Lung (tissue), 12 donors: ENCODE data around the gene CST11. TPM values are rescaled to one million over a fixed set of nuclear protein-coding genes. Genes with fewer than 3 reads are reported as not detected.

ENCODE experiments used
- ATAC-seq: fragments of 200-7000 bp; cut with Tn5 transposase; one replicate; pipeline ENCODE4 v1.9.1; 2020; ENCODE audit warnings: moderate number of reproducible peaks; ENCODE audit not compliant: insufficient read depth, low FRiP score
- DNase-seq, 3 donors: peaks; one replicate each; pipeline ENCODE4 v3.0.0-alpha.2; 2013 to 2017
- H3K27ac ChIP-seq, 2 donors: one replicate each; pipeline ENCODE4 v1.5.1; 2013; ENCODE audit warnings: mild to moderate bottlenecking in 2 of 2, moderate library complexity in 2 of 2, control low read depth in 1 of 2, inconsistent platforms in 1 of 2, low read depth in 1 of 2, low read length in 1 of 2
- H3K27me3 ChIP-seq, 3 donors: one replicate each; pipeline ENCODE4 v1.5.1; 2013; ENCODE audit warnings: low read length in 2 of 3; ENCODE audit not compliant: control insufficient read depth in 3 of 3, insufficient read depth in 3 of 3
- H3K36me3 ChIP-seq, 4 donors: one replicate each; pipeline ENCODE4 v1.5.1; 2013; ENCODE audit warnings: low read length in 4 of 4, mild to moderate bottlenecking in 1 of 4, moderate library complexity in 1 of 4; ENCODE audit not compliant: control insufficient read depth in 4 of 4, insufficient read depth in 4 of 4
- H3K4me1 ChIP-seq, 5 donors: one replicate each; pipeline ENCODE4 v1.5.1; 2013; ENCODE audit warnings: low read length in 5 of 5, mild to moderate bottlenecking in 2 of 5, moderate library complexity in 1 of 5; ENCODE audit not compliant: control insufficient read depth in 5 of 5, insufficient read depth in 5 of 5
- H3K4me3 ChIP-seq: one replicate; pipeline ENCODE4 v1.5.1; 2013; ENCODE audit warnings: mild to moderate bottlenecking, control low read depth, moderate library complexity
- H3K9ac ChIP-seq, 2 donors: one replicate each; pipeline ENCODE4 v1.5.1; 2013; ENCODE audit warnings: low read length in 2 of 2, control low read depth in 1 of 2; ENCODE audit not compliant: insufficient read depth in 1 of 2
- H3K9me3 ChIP-seq, 4 donors: one replicate each; pipeline ENCODE4 v1.5.1; 2013; ENCODE audit warnings: low read length in 3 of 4, mild to moderate bottlenecking in 1 of 4, moderate library complexity in 1 of 4; ENCODE audit not compliant: control insufficient read depth in 4 of 4, insufficient read depth in 3 of 4
- WGBS, 2 donors: extraction: QIAGEN DNeasy Blood & Tissue Kit; methylation state at CpG; one replicate each; pipeline ENCODE4 v1.1.7; 2013; 5-methylcytosine and 5-hydroxymethylcytosine counted together
- polyA plus RNA-seq, 2 donors: library from polyadenylated mRNA; stranded (reverse); fragments of 200-250 nt; gene quantifications; one replicate each; pipeline ENCODE4 v1.2.1, GENCODE V29; 2013
- total RNA-seq, 2 donors: library from RNA; depleted of rRNA in 1 of 2; stranded (reverse); fragments of >200 nt in 1 of 2; gene quantifications; one replicate each; pipeline ENCODE4 v1.2.1, GENCODE V29; 2014 to 2021
- TF ChIP-seq, protein P1 (sequence below): IDR thresholded peaks from 2 replicates; pipeline ENCODE4 v1.5.1; 2012; ENCODE audit warnings: mild to moderate bottlenecking; ENCODE audit errors: control extremely low read depth, extremely low read depth
- donor health status: control.
- donor health status: control.
- donor health status: Bipolar disorder and iron deficiency.
- donor health status: healthy.
- donor health status: DM: yes; HTN: yes; CAD: no.

CST11 gene
- total and polyA plus RNA-seq, 4 donors = not detected

DNA sequence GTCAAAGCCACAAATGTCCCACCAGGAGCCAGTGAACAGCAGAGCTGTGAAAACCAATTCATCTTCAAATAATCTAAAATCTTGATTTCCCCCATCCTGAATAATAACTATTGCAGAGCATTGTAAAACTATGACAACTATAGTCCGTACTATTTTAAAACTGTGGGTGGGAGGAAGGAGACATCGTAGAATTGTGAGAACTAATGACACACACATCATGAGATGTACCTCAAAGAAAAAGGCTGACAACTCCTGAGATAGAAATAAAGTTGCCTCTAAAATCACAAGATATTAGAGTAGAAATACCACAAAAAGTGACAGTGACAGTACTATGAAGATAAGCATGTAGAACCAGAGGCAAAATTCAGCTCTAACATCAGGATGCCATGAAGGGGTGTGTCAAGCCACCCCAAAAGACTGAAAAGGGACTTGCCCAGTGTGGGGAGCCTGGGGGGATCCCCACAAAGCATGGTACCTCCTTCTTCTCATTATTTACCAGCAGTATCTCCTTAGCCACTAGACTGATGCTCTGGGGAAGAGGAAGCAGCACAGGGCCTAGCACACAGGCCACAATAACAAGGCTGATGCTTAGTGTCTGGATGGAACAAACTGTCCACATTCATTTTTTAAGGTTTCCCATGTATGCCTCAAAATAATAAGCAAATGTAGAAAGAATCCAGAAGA lies 44.8 kb downstream of the CST11 start:
- Histone ChIP-seq H3K36me3 (peaks cover 0 to 2% (median 0%) of the 10 kb centered on the region in 4 donors), H3K4me1 (peaks cover 0 to 31% (median 8%) of the 10 kb centered on the region in 5 donors), H3K27ac (no peak overlapping the region), H3K4me3 (no peak overlapping the region), H3K27me3 (no peaks in the 10 kb centered on the region), H3K9ac (no peak overlapping the region), H3K9me3 (no peaks in the 10 kb centered on the region)
- 89 to 98% methylated on average over 2 of the region's 2 CpGs for WGBS, 2 donors
- DNase-seq (no peak), ATAC-seq (no peak)
- TF ChIP-seq, protein P1, sequence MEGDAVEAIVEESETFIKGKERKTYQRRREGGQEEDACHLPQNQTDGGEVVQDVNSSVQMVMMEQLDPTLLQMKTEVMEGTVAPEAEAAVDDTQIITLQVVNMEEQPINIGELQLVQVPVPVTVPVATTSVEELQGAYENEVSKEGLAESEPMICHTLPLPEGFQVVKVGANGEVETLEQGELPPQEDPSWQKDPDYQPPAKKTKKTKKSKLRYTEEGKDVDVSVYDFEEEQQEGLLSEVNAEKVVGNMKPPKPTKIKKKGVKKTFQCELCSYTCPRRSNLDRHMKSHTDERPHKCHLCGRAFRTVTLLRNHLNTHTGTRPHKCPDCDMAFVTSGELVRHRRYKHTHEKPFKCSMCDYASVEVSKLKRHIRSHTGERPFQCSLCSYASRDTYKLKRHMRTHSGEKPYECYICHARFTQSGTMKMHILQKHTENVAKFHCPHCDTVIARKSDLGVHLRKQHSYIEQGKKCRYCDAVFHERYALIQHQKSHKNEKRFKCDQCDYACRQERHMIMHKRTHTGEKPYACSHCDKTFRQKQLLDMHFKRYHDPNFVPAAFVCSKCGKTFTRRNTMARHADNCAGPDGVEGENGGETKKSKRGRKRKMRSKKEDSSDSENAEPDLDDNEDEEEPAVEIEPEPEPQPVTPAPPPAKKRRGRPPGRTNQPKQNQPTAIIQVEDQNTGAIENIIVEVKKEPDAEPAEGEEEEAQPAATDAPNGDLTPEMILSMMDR = no peak

DNA sequence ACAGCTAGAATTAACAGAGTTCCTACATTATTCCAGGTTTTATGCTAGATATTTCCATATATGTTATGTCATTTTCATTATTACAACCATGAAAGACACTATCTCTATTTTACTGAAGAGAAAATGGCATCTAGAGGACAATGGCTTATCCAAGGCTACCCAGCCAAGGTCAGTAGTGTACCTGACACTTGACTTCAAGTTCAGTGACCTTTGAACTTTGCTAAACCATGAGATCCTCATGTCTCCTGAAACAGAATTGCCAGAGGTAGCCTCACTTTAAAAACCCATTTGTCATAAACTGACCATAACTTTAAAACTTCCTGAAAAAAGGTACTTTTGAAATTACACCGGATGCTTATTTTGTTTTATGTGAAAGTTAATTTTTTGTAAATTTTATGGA lies 45.8 kb downstream of the CST11 start:
- no peak overlapping the region for H3K9ac ChIP-seq
- DNase-seq = no peak
- H3K9me3 ChIP-seq = no peaks in the 10 kb centered on the region
- ATAC-seq = no peak
- peaks cover 0 to 27% (median 6%) of the 10 kb centered on the region in 5 donors for H3K4me1 ChIP-seq
- H3K36me3 ChIP-seq = peaks cover 0 to 5% (median 2%) of the 10 kb centered on the region in 4 donors
- TF ChIP-seq, protein P1 = no peak
- 86 to 97% methylated on average over 1 of the region's 1 CpG for WGBS, 2 donors
- H3K27me3 ChIP-seq = no peaks in the 10 kb centered on the region
- no peak overlapping the region for H3K4me3 ChIP-seq
- no peak overlapping the region for H3K27ac ChIP-seq

DNA sequence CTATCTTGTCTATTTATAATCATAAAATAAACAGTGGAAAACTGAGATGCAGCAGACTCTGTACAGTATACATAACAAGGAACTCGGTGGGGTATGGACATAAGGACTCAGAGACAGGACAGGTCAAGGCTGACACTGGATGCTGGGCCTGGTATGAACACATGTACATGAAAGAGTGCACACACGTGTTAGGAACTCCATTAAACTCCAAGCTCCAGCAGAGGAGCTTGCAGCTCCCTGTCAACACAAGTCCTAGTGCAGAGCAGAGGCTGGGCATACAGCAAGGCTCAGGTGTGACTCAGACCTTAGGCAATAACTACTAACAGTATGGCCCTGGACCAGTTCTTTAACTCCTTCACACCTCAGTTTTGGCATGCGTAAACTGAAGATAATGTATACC lies 48.5 kb downstream of the CST11 start:
- peaks cover 0 to 7% (median 3%) of the 10 kb centered on the region in 4 donors for H3K36me3 ChIP-seq
- H3K27ac ChIP-seq = no peak overlapping the region
- whole genome bisulfite sequencing, 2 donors = 58 to 81% methylated on average over 3 of the region's 3 CpGs

More for the DNA sequence above, 48.5 kb downstream of the CST11 start:
- peaks cover 0 to 15% (median 10%) of the 10 kb centered on the region in 5 donors for H3K4me1 ChIP-seq
- no peaks in the 10 kb centered on the region for H3K27me3 ChIP-seq
- DNase-seq (no peak), ATAC-seq (no peak)
- H3K9me3 ChIP-seq = no peaks in the 10 kb centered on the region
- no peak overlapping the region for H3K9ac ChIP-seq
- TF ChIP-seq, protein P1 = no peak
- no peak overlapping the region for H3K4me3 ChIP-seq
